Psoas muscle (tissue), 8 donors: ENCODE measurements around the gene DNMBP. TPM values are rescaled to one million over a fixed set of nuclear protein-coding genes. Genes with fewer than 3 reads are reported as not detected.

ENCODE experiments used
- ATAC-seq, 4 donors: fragments of 200-7000 bp; cut with Tn5 transposase; one replicate each; pipeline ENCODE4 v1.9.1; 2020; ENCODE audit warnings: moderate library complexity in 3 of 4, mild to moderate bottlenecking in 2 of 4
- DNase-seq, 2 donors: peaks; one replicate each; pipeline ENCODE4 v3.0.0-alpha.2; 2020
- H3K27ac ChIP-seq: fragments of 200-600 bp; one replicate; pipeline ENCODE4 v1.8.0; 2022
- H3K27me3 ChIP-seq, 3 donors: fragments of 200-600 bp in 1 of 3; one replicate each; pipeline versions ENCODE4 v1.6.1 to v1.8.0; 2013 to 2022; ENCODE audit warnings: low read length in 2 of 3, mild to moderate bottlenecking in 2 of 3, moderate library complexity in 1 of 3; ENCODE audit not compliant: insufficient read depth in 3 of 3
- H3K36me3 ChIP-seq, 2 donors: fragments of 200-600 bp in 1 of 2; one replicate each; pipeline versions ENCODE4 v1.6.1 to v1.8.0; 2013 to 2022; ENCODE audit warnings: low read depth in 1 of 2, mild to moderate bottlenecking in 1 of 2, moderate library complexity in 1 of 2; ENCODE audit not compliant: insufficient read depth in 1 of 2
- H3K4me1 ChIP-seq: fragments of 200-600 bp; one replicate; pipeline ENCODE4 v1.8.0; 2022
- H3K4me3 ChIP-seq: fragments of 200-600 bp; one replicate; pipeline ENCODE4 v1.8.0; 2022; ENCODE audit warnings: mild to moderate bottlenecking
- H3K9me3 ChIP-seq: fragments of 200-600 bp; one replicate; pipeline ENCODE4 v1.8.0; 2022
- CTCF ChIP-seq: fragments of 200-600 bp; IDR thresholded peaks from one replicate; pipeline ENCODE4 v1.8.0; 2022; ENCODE audit warnings: antibody characterized with exemption
- WGBS, 3 donors: extraction: QIAGEN DNeasy Blood & Tissue Kit; methylation state at CpG; one replicate each; pipeline versions ENCODE4 v1.1.6 to v1.1.7; 2013; 5-methylcytosine and 5-hydroxymethylcytosine counted together
- intact Hi-C, 2 donors: fragments of 100-400 bp; cut with DNase I; formaldehyde crosslinking; loops; one replicate each; pipeline versions ENCODE4 v1.11.0 to v1.14.2; 2022
- polyA plus RNA-seq, 3 donors: library from polyadenylated mRNA; stranded (reverse); fragments of 200-250 nt; gene quantifications; one replicate each; pipeline ENCODE4 v1.2.3, GENCODE V29; 2013
- total RNA-seq, 4 donors: library from RNA; stranded (reverse); fragmentation: NEBNext Ultra II Directional in 2 of 4; extraction: Animal tissue kit (Norgen Biotek cat#: 25700) in 2 of 4; gene quantifications; one replicate each; pipeline versions ENCODE4 v1.2.1 to v1.2.4, GENCODE V29; 2021 to 2023
- donor health status: healthy with polysubstance abuse.
- donor health status: DM: no; HTN: no; CAD: no; lungs with moderate emphysema.
- donor health status: Bipolar disorder and iron deficiency.
- donor health status: healthy.
- donor health status: DM: yes; HTN: yes; CAD: no.
- donor health status: DM: no; HTN: no; CAD: no.
- donor health status: DM: no; HTN: no; CAD: no.
- donor health status: DM: yes; HTN: yes; CAD: no.

The DNMBP gene
- total and polyA plus RNA-seq, 7 donors, result 6.2 to 16.9 (median 11.0) TPM

GRCh38 chr10:99852481-99853213 is 157.1 kb downstream of the DNMBP start:
- no peaks in the 10 kb centered on the region for H3K27me3 ChIP-seq
- no peak overlapping the region for H3K27ac ChIP-seq
- intact Hi-C loops, result no loop called here
- ATAC-seq (no peak), DNase-seq (no peak)
- no peaks in the 10 kb centered on the region for H3K9me3 ChIP-seq
- no peak overlapping the region for H3K4me3 ChIP-seq
- TF ChIP-seq CTCF, result no peak
- no peaks in the 10 kb centered on the region for H3K4me1 ChIP-seq
- 59 to 81% (median 64%) methylated on average over 3 of the region's 3 CpGs for WGBS, 3 donors
- H3K36me3 ChIP-seq, result peaks cover 0 to 52% of the 10 kb centered on the region in 2 donors

- Histone ChIP-seq H3K4me3 (no peak overlapping the region), H3K36me3 (peaks cover 0 to 54% of the 10 kb centered on the region in 2 donors), H3K4me1 (no peaks in the 10 kb centered on the region), H3K27me3 (no peaks in the 10 kb centered on the region), H3K9me3 (no peaks in the 10 kb centered on the region), H3K27ac (no peak overlapping the region)
- 95 to 98% (median 96%) methylated on average over 3 of the region's 3 CpGs for WGBS, 3 donors
- ATAC-seq (no peak), DNase-seq (no peak)
- intact Hi-C loops, result no loop called here
- no peak for TF ChIP-seq CTCF
These were observed 157.9 kb downstream of the DNMBP start for GRCh38 chr10:99851825-99852224.

GRCh38 chr10:99850767-99851340 is 158.9 kb downstream of the DNMBP start:
- peaks cover 9% of the 10 kb centered on the region for H3K4me1 ChIP-seq
- peaks cover 0 to 56% of the 10 kb centered on the region in 2 donors for H3K36me3 ChIP-seq
- H3K27ac ChIP-seq, result no peak overlapping the region
- TF ChIP-seq CTCF, result no peak
- intact Hi-C loops, result no loop called here
- no peak overlapping the region for H3K4me3 ChIP-seq
- 55 to 58% (median 56%) methylated on average over 5 of the region's 5 CpGs for WGBS, 3 donors
- ATAC-seq, result no peak
- H3K27me3 ChIP-seq, result no peaks in the 10 kb centered on the region
- H3K9me3 ChIP-seq, result no peaks in the 10 kb centered on the region
- DNase-seq, result no peak

GRCh38 chr10:99850021-99850766 is 159.6 kb downstream of the DNMBP start:
- H3K4me3 ChIP-seq, result no peak overlapping the region
- peaks cover 0 to 56% of the 10 kb centered on the region in 2 donors for H3K36me3 ChIP-seq
- TF ChIP-seq CTCF, result no peak
- H3K4me1 ChIP-seq, result peaks cover 10% of the 10 kb centered on the region
- intact Hi-C loops, result no loop called here
- no peaks in the 10 kb centered on the region for H3K9me3 ChIP-seq
- 54 to 69% (median 59%) methylated on average over 11 of the region's 11 CpGs for WGBS, 3 donors
- no peak for DNase-seq
- no peak for ATAC-seq
- H3K27me3 ChIP-seq, result no peaks in the 10 kb centered on the region
- no peak overlapping the region for H3K27ac ChIP-seq
